Sigmoid colon (tissue), 4 donors: ENCODE measurements around the gene RCE1.

Source experiments
- CTCF ChIP-seq, 4 experiments: fragments of 450-650 bp in 3 of 4; fragments of 200-600 bp in 1 of 4; IDR thresholded peaks; one replicate each; pipeline ENCODE4 v1.5.1; 2016 to 2019; ENCODE audit warnings: antibody characterized with exemption in 4 of 4, mild to moderate bottlenecking in 3 of 4, moderate library complexity in 2 of 4
- POLR2AphosphoS5 ChIP-seq, 4 donors: sonication (generic); formaldehyde crosslinking; IDR thresholded peaks; one replicate each; pipeline ENCODE4 v1.6.1; 2017; ENCODE audit warnings: antibody characterized with exemption in 4 of 4

- TF ChIP-seq POLR2AphosphoS5 (IDR thresholded peaks at IDR 0.05), result no peak
- no peak for TF ChIP-seq CTCF (IDR thresholded peaks at IDR 0.05)
Measured at GRCh38 chr11:66870616-66871520, 27.6 kb downstream of the RCE1 start.
